Skeletal muscle tissue (tissue), 4 donors: ENCODE results near the gene RFX8. TPM values are rescaled to one million over a fixed set of nuclear protein-coding genes. Genes with fewer than 3 reads are reported as not detected.
"Not testable (repeated sequence)": the region's sequence is repeated elsewhere in the genome, so short reads cannot be mapped to it uniquely, and the experiment has no call there.

Experiments
- H3K27ac ChIP-seq: one replicate; pipeline ENCODE4 v1.7.0; 2013; ENCODE audit warnings: mild to moderate bottlenecking, low read depth, low read length, inconsistent platforms
- H3K27me3 ChIP-seq, 3 donors: one replicate each; pipeline ENCODE4 v1.7.0; 2013; ENCODE audit warnings: low read length in 3 of 3; ENCODE audit not compliant: control insufficient read depth in 3 of 3, insufficient read depth in 3 of 3
- H3K36me3 ChIP-seq, 3 donors: one replicate each; pipeline ENCODE4 v1.7.0; 2013; ENCODE audit warnings: low read length in 3 of 3; ENCODE audit not compliant: control insufficient read depth in 3 of 3, insufficient read depth in 3 of 3
- H3K4me1 ChIP-seq, 3 donors: one replicate each; pipeline ENCODE4 v1.7.0; 2013; ENCODE audit warnings: low read length in 3 of 3, mild to moderate bottlenecking in 3 of 3; ENCODE audit not compliant: control insufficient read depth in 3 of 3, insufficient read depth in 3 of 3
- H3K4me3 ChIP-seq, 3 donors: one replicate each; pipeline ENCODE4 v1.7.0; 2013; ENCODE audit warnings: low read length in 3 of 3
- H3K9ac ChIP-seq, 3 donors: one replicate each; pipeline ENCODE4 v1.7.0; 2013; ENCODE audit warnings: low read length in 3 of 3, mild to moderate bottlenecking in 3 of 3, moderate library complexity in 2 of 3, low read depth in 1 of 3
- H3K9me3 ChIP-seq, 3 donors: one replicate each; pipeline ENCODE4 v1.7.0; 2013; ENCODE audit warnings: low read length in 3 of 3; ENCODE audit not compliant: control insufficient read depth in 3 of 3
- total RNA-seq: library from RNA; depleted of rRNA; stranded (reverse); fragments of >200 nt; gene quantifications from one replicate; pipeline ENCODE4 v1.2.3, GENCODE V29; 2014
- donor health status: Osteomylitis.

The RFX8 gene
- total RNA-seq, 1 donor from 2014 or later = under 0.01 TPM

- no peak overlapping the region for H3K27ac ChIP-seq
- H3K9me3 ChIP-seq = no peaks in the 10 kb centered on the region
- no peak overlapping the region for H3K4me3 ChIP-seq
These were observed 113.8 kb downstream of the RFX8 start for GRCh38 chr2:101361121-101361520.

DNA sequence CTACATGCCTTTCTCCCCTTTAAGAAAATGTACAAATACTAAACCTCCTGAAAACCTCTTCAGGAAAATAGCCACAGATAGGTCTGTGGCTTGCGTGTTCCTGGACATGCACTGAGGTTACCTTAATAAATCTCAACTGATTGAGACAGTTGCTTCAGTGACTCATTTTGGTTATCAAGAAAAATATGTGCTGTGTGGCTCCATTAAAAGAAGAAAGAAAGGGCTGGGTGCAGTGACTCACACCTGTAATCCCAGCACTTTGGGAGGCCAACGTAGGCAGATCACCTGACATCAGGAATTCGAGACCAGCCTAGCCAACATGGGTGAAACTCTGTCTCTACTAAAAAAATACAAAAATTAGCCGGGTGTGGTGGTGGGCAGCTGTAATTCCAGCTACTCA lies 114.7 kb downstream of the RFX8 start:
- Histone ChIP-seq H3K36me3 (no peaks in the 10 kb centered on the region), H3K9me3 (no peaks in the 10 kb centered on the region), H3K4me1 (no peaks in the 10 kb centered on the region), H3K9ac (no peak overlapping the region), H3K27ac (no peak overlapping the region), H3K4me3 (no peak overlapping the region), H3K27me3 (no peaks in the 10 kb centered on the region)

More at GRCh38 chr2:101361121-101361520, 113.8 kb downstream of the RFX8 start:
- no peaks in the 10 kb centered on the region for H3K27me3 ChIP-seq
- H3K9ac ChIP-seq = no peak overlapping the region
- H3K4me1 ChIP-seq = no peaks in the 10 kb centered on the region
- H3K36me3 ChIP-seq = no peaks in the 10 kb centered on the region

- H3K9me3 ChIP-seq = no peaks in the 10 kb centered on the region
- no peak overlapping the region for H3K27ac ChIP-seq
- no peaks in the 10 kb centered on the region for H3K36me3 ChIP-seq
- no peaks in the 10 kb centered on the region for H3K4me1 ChIP-seq
- no peak overlapping the region for H3K4me3 ChIP-seq
- H3K27me3 ChIP-seq = no peaks in the 10 kb centered on the region
- no peak overlapping the region for H3K9ac ChIP-seq
These were observed 115.4 kb downstream of the RFX8 start for GRCh38 chr2:101359410-101359954.

DNA sequence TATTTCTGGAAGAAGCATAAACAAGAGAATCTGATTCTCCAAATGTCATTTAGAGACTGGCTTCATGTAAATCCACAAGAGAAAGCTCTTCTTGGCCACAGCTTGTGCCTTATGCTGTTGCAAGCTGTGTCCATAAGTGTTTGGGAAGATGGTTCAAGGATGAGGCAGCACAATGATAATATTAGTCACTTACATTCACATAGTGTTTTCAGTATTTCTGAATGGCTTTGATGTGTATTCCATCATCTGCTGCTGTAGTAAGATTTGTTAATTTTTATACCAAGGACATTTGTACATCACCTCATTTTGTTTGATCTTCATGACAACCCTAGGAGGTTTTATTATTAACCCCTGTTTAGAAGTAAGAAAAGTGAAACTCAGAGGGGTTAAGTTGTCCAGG lies 117.5 kb downstream of the RFX8 start:
- H3K4me1 ChIP-seq = no peaks in the 10 kb centered on the region
- H3K27me3 ChIP-seq = no peaks in the 10 kb centered on the region

DNA sequence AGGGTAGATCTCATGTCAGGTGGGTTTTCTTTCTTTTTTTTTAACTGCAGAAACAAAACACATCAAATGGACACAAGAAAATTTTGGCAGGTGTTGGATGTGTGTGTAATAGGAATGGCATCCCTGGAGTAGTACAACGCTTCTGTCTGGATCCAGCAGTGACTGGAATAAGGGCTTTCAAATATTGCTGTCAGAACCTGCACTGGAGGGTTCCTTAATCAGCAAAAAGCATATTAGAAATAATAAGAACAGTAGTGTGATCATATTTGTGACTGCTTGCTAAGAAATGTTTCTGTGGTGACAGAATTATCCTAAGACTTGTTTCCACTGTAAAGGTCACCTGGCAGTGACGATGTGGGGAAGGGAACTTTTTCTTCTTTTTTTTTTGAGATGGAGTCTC lies 118.4 kb downstream of the RFX8 start:
- Histone ChIP-seq H3K27me3 (no peaks in the 10 kb centered on the region), H3K4me1 (no peaks in the 10 kb centered on the region), H3K9me3 (no peaks in the 10 kb centered on the region), H3K9ac (no peak overlapping the region), H3K36me3 (no peaks in the 10 kb centered on the region), H3K4me3 (no peak overlapping the region), H3K27ac (no peak overlapping the region)

More for the DNA sequence above, 117.5 kb downstream of the RFX8 start:
- Histone ChIP-seq H3K4me3 (no peak overlapping the region), H3K36me3 (no peaks in the 10 kb centered on the region), H3K9me3 (no peaks in the 10 kb centered on the region), H3K27ac (no peak overlapping the region), H3K9ac (no peak overlapping the region)

DNA sequence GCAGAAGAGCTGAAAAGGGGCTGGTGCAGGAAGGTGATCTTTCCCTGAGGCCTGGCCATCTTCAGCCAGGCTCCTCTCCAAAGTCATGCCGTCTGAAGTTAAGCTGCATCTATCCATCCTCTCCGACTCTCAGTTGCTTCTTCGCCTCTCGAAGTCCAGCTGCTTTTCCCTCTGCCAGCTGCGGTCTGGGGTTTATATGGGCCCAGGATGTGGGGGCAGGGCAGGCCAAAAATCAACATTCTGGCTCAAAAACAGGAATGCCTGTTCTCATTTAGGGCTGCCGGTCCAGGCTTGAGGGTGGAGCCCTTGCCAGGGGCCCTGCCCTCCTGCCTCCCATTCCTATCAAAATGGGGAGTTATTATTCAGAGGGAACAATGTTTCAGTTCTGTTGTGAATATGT lies 118.9 kb downstream of the RFX8 start:
- H3K4me3 ChIP-seq = no peak overlapping the region
- H3K27me3 ChIP-seq = no peaks in the 10 kb centered on the region
- no peaks in the 10 kb centered on the region for H3K36me3 ChIP-seq
- H3K9me3 ChIP-seq = no peaks in the 10 kb centered on the region
- no peaks in the 10 kb centered on the region for H3K4me1 ChIP-seq
- H3K9ac ChIP-seq = no peak overlapping the region
- H3K27ac ChIP-seq = no peak overlapping the region

GRCh38 chr2:101355401-101356054 lies 119.4 kb downstream of the RFX8 start:
- H3K4me1 ChIP-seq = no peaks in the 10 kb centered on the region
- no peaks in the 10 kb centered on the region for H3K27me3 ChIP-seq
- H3K9ac ChIP-seq = no peak overlapping the region
- H3K4me3 ChIP-seq = no peak overlapping the region
- no peaks in the 10 kb centered on the region for H3K9me3 ChIP-seq
- H3K27ac ChIP-seq = no peak overlapping the region
- H3K36me3 ChIP-seq = no peaks in the 10 kb centered on the region

GRCh38 chr2:101354420-101355311 lies 120.2 kb downstream of the RFX8 start:
- H3K27ac ChIP-seq = no peak overlapping the region
- no peaks in the 10 kb centered on the region for H3K9me3 ChIP-seq
- H3K9ac ChIP-seq = no peak overlapping the region
- no peaks in the 10 kb centered on the region for H3K27me3 ChIP-seq
- H3K36me3 ChIP-seq = no peaks in the 10 kb centered on the region
- no peaks in the 10 kb centered on the region for H3K4me1 ChIP-seq
- H3K4me3 ChIP-seq = no peak overlapping the region

- H3K4me3 ChIP-seq, H3K4me1 ChIP-seq, H3K27me3 ChIP-seq, H3K36me3 ChIP-seq, H3K27ac ChIP-seq, H3K9me3 ChIP-seq, H3K9ac ChIP-seq: not testable (repeated sequence)
These were observed 122.3 kb downstream of the RFX8 start for GRCh38 chr2:101352631-101353030.

- no peaks in the 10 kb centered on the region for H3K27me3 ChIP-seq
- no peak overlapping the region for H3K9ac ChIP-seq
- H3K27ac ChIP-seq = no peak overlapping the region
- H3K4me1 ChIP-seq = no peaks in the 10 kb centered on the region
- H3K36me3 ChIP-seq = no peaks in the 10 kb centered on the region
- no peak overlapping the region for H3K4me3 ChIP-seq
- no peaks in the 10 kb centered on the region for H3K9me3 ChIP-seq
These were observed 123.7 kb downstream of the RFX8 start for GRCh38 chr2:101351207-101351606.
